ENCODE data around the gene PLD1. TPM values are rescaled to one million over a fixed set of nuclear protein-coding genes. Genes with fewer than 3 reads are reported as not detected.

Gene PLD1
- total and polyA plus RNA-seq, 2 of the 8 experiments (the other 6 are each of a cell fraction or from before 2014, with no cell fraction given) = 1.2 to 2.6 TPM

GRCh38 chr3:171786997-171787396 is 23.3 kb downstream of the PLD1 start (continued):
- TF ChIP-seq CHD7 (IDR thresholded peaks at IDR 0.05; ENCODE audit: insufficient replicate concordance, low read length) = no peak
- TF ChIP-seq CTBP2 (IDR thresholded peaks at IDR 0.05; ENCODE audit: borderline replicate concordance, insufficient read depth, insufficient read length, low read length) = no peak
- no peak for TF ChIP-seq ATF2 (IDR thresholded peaks at IDR 0.05; ENCODE audit: low read length)
- no peak for TF ChIP-seq KDM5A (IDR thresholded peaks at IDR 0.05; ENCODE audit: low read length)
- TF ChIP-seq EP300 (IDR thresholded peaks at IDR 0.05; ENCODE audit: borderline replicate concordance in 1 of 2, low read depth in 2 of 2, low read length in 2 of 2) = no peak
- TF ChIP-seq USF2 (IDR thresholded peaks at IDR 0.05; ENCODE audit: low read length) = no peak
- no peak for TF ChIP-seq E2F6 (IDR thresholded peaks at IDR 0.05)

Measured in H1 (cell line).